CD4-positive, alpha-beta T cell treated with Interleukin-21 for 1 hour (primary cell): Measurements from ENCODE around the gene PSKH1.
"Not testable (repeated sequence)": the region's sequence is repeated elsewhere in the genome, so short reads cannot be mapped to it uniquely, and the experiment has no call there.

Experiments
- DNase-seq: peaks from one replicate; pipeline ENCODE4 v3.0.0-alpha.2; 2020

PSKH1 gene

GRCh38 chr16:67964477-67965131, 71.5 kb downstream of the PSKH1 start:
- no peak for DNase-seq

GRCh38 chr16:67965668-67966548, 72.9 kb downstream of the PSKH1 start:
- no peak for DNase-seq

GRCh38 chr16:67966549-67967182, 73.6 kb downstream of the PSKH1 start:
- DNase-seq, result no peak

GRCh38 chr16:67967183-67967957, 74.3 kb downstream of the PSKH1 start:
- peak; percentile 44 for DNase-seq

- no peak for DNase-seq
Measured at GRCh38 chr16:67967958-67968399, 74.9 kb downstream of the PSKH1 start.

GRCh38 chr16:67968400-67969253, 75.6 kb downstream of the PSKH1 start, which contains the start of gene SLC12A4:
TSS of gene SLC12A4 (minus strand) at chr16:67968637. CDS start at chr16:67968553, 84 bp downstream.
- peak; percentile 92 for DNase-seq

GRCh38 chr16:67969254-67970039, 76.4 kb downstream of the PSKH1 start:
- DNase-seq, result peak; percentile 36

- DNase-seq, result no peak
Measured at GRCh38 chr16:67971111-67971510, 78.1 kb downstream of the PSKH1 start.

- not testable (repeated sequence) for DNase-seq
Measured at GRCh38 chr16:67972285-67972684, 79.2 kb downstream of the PSKH1 start.

- no peak for DNase-seq
Measured at GRCh38 chr16:67975321-67976105, 82.5 kb downstream of the PSKH1 start.

- DNase-seq, result no peak
Measured at GRCh38 chr16:67976205-67976604, 83.2 kb downstream of the PSKH1 start.

- no peak for DNase-seq
Measured at GRCh38 chr16:67977005-67977404, 84.0 kb downstream of the PSKH1 start.

GRCh38 chr16:67977469-67978227, 84.6 kb downstream of the PSKH1 start:
- DNase-seq, result no peak
